HK-2 (cell line): ENCODE data around the gene ATXN1.
"Not testable (repeated sequence)": the region's sequence is repeated elsewhere in the genome, so short reads cannot be mapped to it uniquely, and the experiment has no call there.

Source experiments
- DNase-seq: peaks from one replicate; pipeline ENCODE4 v3.0.0-alpha.2; 2018; ENCODE audit not compliant: unreplicated experiment

ATXN1 gene

DNA sequence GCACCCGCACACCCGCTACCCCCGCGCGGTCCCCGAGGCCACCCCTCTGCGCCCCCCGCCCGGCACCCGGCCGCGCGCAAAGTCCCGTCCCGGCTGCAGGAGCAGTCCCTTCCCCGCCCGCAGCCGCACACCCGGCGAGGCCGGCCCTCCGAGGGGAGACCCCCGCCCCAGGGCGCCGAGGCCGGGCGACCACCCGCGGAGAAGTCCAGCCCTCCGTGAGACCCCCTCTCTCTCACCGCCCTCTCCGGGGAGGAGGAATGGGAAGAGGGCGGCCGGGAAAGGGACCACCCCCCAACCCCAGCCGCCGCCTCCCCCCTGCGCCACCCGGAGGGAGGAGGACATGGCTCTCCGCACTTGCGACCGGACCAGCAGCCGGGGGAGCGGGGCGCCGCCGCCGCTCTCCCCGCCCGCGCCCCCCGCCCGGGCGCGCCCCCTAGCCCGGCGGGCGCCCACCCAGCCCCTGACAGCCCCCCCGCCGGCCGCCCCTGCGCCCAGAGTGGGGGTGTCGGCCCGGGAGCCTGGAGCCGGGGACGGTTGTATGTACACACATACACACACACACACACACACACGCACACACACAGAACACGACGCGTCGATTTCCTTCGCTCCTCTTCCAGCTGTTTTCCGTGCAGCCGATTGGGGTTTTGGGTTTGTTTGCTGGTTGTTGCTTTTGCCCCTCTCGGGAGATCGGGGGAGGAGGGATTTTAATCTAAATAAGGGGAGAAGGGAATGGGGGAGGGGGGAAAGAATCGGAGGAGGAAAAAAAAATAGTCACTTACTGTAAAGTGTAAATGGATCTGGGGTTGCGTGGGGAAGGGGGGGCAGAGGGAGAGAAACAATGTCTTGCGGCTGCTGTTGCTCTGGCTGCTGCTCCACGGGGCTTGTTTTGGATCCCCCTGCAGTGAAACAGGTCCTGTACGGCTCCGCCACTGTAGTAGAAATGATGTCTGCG, at the start of gene ATXN1:
ATXN1 (minus strand) TSS at position 945 of the 955 bp plus-strand sequence.
- DNase-seq = peak; percentile 58

DNA sequence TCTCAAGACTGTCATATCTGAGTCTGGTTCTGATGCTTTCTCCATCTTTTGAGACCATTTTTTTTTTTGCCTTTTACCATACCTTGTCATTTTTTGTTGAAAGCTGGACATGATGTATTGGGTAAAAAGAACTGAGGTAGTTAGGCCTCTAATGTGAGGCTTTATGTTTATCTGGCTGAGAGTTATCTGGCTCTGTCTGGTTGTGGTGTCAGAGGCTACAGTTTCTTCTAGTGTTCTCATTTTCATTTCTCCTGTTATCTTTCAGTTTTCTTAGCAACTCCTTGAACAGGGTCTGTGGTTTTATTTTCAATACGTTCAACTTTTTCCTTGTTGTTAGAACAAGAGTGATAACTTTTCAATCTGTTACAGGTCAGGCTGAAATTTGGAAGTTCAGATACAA, 49.2 kb upstream of the ATXN1 start:
- DNase-seq = no peak

GRCh38 chr6:16809753-16810358, 48.6 kb upstream of the ATXN1 start:
- DNase-seq = no peak

- no peak for DNase-seq
Observed at GRCh38 chr6:16807956-16808355, 46.7 kb upstream of the ATXN1 start.

DNA sequence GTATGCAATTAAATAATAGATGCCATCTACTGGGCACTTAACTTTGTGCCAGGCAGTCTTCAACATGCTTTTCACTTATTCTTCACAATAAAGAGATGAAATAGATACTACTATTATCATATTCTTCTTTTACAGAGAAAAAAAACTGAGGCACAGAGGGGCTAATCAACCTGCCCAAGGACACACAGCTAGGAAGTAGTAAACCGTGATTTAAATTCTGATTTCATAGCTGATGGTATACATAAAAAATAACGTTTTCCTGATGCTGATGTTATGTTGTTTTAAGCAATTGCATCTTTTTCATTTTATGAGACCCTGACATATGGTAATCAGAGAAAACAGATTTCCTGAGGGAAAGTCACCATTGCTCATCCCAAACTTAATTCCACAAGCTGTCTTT, 45.1 kb upstream of the ATXN1 start:
- no peak for DNase-seq

- DNase-seq = no peak
Observed at GRCh38 chr6:16805243-16805950, 44.1 kb upstream of the ATXN1 start.

GRCh38 chr6:16804546-16805242, 43.4 kb upstream of the ATXN1 start:
- no peak for DNase-seq

- no peak for DNase-seq
Observed at GRCh38 chr6:16803294-16804200, 42.3 kb upstream of the ATXN1 start.

GRCh38 chr6:16802071-16802470, 40.8 kb upstream of the ATXN1 start:
- DNase-seq = no peak

- DNase-seq = no peak
Observed at GRCh38 chr6:16800942-16801341, 39.7 kb upstream of the ATXN1 start.

DNA sequence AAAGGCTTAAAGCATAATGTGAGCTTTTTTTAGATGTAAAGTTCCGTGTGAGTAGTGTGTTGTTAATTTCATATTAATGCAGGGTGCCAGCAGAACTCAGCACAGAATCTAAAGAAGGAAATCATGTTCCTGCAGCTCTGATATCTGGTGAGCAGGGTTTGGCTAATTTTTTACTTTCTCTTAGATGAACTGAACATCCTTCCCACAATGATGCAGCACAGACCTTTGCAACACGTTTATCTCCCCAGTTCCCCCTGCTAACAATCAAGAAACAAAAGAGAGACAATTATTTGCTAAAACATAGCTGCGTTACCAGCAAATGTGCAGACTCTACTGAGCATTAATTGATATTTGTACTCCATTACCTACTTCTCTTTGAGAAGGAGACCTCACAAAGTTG, 39.1 kb upstream of the ATXN1 start:
- DNase-seq = no peak

DNA sequence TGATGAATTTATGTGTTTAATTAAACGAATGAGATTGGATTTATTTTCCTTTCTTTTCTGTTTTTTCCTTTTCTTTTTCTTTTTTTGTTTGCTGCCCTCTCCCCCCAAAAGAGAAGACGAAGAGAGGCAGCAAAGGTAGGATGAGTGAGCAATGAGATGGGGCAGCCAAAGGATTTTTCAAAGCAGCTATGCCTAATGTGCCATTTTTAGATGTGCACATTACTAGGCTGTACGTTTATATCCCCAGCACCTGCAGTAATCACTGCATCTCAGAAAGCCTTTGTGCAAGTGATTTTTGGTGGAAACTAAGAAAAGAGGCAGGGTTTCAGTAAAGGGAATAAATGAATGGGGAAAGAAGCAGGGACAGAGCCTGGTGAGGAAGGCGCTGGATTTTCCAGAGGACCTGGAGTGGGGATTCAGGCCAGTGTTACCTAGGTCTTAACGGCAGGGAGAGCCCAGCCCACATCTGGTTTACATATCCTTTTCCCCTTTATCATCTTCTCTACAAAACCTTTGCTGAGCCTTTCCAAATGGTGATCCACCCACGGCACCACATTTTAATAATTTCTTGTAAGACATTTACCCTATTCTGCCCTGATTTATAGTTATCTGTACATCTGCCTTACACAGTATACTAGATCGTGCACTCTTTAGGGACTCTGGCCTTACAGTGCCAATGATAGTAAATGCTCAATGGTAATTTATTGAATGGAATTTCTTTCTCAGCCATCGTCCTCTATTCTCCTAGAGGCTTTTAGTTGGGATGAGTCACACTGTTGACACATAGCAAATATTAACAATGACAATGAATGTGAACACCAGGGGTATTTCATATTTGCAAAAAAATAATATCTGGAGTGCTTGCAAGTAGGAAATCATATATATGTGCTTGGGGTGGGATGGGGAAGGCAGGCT, 38.3 kb upstream of the ATXN1 start:
- DNase-seq = no peak

DNA sequence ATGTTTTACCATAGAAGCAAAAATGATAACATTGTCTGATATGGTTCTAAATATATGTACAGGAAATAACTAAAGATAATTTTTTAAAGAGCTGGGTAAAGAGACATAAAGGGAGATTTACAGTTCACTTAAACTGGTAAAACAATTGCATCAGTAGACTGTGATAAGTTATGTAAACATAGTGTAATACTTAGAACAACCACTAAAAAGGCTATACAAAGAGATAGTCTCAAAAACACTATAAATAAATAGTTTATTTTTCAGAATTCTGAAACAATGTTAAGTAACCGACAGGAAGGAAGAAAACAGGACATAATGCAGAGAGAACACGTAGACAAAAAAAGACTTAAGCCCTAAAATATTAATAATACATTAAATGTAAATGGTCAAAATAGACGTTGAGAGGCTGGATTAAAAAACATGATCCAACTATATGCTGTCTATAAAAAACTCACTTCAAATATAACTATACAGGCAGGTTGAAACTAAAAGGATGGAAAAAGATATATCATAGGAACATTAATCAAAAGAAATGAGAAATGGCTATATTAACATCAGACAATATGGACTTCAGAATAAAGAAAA, 32.7 kb upstream of the ATXN1 start:
- no peak for DNase-seq

DNA sequence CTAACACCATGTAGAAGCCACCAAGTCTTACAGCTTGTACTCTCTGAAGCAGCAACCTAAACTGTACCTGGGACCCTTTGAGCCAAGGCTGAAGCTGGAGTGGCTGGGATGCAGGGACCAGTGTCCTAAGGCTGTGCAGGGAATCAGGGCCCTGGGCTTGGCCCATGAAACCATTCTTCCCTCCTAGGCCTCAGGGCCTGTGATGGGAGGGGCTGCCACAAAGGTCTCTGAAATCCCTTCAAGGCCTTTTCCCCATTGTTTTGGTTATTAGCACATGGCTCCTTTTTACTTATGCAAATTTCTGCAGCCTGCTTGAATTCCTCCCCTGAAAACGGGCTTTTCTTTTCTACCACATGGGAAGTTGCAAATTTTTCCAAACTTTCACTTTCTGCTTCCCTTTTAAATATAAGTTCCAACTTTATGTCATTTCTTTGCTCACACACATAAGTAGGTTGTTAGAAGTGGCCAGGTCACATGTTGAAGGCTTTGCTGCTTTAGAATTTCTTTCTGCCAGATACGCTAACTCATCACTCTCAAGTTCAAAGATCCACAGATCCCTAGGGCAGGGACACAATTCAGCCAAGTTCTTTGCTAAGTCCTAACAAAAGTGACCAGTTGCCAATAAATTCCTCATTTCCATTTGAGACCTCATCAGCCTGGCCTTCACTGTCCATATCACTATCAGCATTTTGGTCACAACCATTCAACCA, 28.2 kb upstream of the ATXN1 start:
- no peak for DNase-seq

GRCh38 chr6:16787128-16787682, 25.9 kb upstream of the ATXN1 start:
- no peak for DNase-seq

GRCh38 chr6:16785496-16785895, 24.2 kb upstream of the ATXN1 start:
- no peak for DNase-seq

GRCh38 chr6:16784957-16785356, 23.7 kb upstream of the ATXN1 start:
- not testable (repeated sequence) for DNase-seq

DNA sequence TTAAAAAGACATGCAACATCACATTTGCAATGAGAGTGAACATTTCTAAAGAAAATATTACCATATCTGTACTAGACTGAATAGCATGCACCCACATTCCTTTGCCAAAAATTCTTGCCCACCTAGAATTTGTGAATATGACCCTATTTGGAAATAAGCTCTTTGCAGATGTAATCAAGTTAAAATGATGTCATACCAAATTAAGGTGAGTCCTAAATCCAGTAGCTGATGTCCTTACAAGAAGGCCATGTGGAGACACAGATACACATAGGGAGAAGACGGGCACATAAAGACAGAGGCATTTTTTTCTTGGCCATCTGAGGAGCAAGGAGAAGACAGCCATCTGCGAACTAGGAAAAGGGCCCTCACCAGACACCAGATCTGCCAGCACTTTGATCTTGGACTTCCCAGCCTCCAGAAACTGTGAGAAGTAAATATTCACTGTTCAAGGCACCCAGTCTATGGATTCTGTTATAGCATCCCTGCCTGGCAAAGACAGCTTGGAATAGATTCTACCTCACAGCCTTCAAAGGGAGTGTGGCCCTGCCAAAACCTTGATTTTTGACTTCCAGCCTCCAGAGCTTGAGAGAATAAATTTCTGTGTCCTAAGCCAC, 22.8 kb upstream of the ATXN1 start:
- DNase-seq = no peak
